Measurements from ENCODE around the gene WWOX. TPM values are rescaled to one million over a fixed set of nuclear protein-coding genes. Genes with fewer than 3 reads are reported as not detected.

WWOX gene
- total RNA-seq, 1 experiment from 2014 or later = 28.3 TPM

DNA sequence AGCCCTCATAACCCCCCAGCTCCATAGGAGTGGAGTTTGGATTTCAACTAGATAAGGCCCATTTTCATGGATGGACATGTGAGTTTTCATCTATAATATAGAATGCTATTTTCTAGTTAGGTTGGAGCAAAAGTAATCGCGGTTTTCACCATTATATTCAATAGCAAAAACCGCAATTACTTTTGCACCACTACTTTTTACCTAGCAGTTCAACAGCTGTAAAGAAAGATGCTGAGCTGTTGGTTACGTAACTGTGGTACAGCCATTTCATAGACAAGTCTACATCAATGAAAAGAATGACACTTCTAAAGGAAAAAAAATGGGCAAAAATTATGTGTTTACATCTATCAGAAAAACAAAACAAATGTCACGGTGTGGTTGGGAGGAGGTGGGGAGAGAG lies 993.4 kb downstream of the WWOX start:
- intact Hi-C loops (cut with micrococcal nuclease) = no loop called here
- no peak for ATAC-seq
- BruUV-seq (replicated peaks) = no TSS peak
- no peaks in the 10 kb centered on the region for H3K9me3 ChIP-seq (ENCODE audit: low read length)
- H3K27ac ChIP-seq (ENCODE audit: low read length) = no peak overlapping the region
- CTCF ChIA-PET = no interaction called here
- DNase-seq = no peak
- no peaks in the 10 kb centered on the region for H3K79me2 ChIP-seq (ENCODE audit: low read length)
- H3K9me2 ChIP-seq (replicated peaks; ENCODE audit: low read length) = no peaks in the 10 kb centered on the region
- H4K20me1 ChIP-seq (ENCODE audit: low read length) = no peaks in the 10 kb centered on the region
- POLR2A ChIA-PET (ENCODE audit: unreplicated experiment) = no interaction called here
- H3K4me2 ChIP-seq (ENCODE audit: low read length) = no peak overlapping the region
- H3K27me3 ChIP-seq (ENCODE audit: low read length) = no peaks in the 10 kb centered on the region
- TF ChIP-seq EZH2phosphoT487 (IDR thresholded peaks at IDR 0.05; ENCODE audit: borderline replicate concordance, low read length) = no peak
- no peak for TF ChIP-seq CTCF (conservative IDR thresholded peaks at IDR 0.05; ENCODE audit: low read depth, low read length)
- no peak for TF ChIP-seq EZH2 (IDR thresholded peaks at IDR 0.05; ENCODE audit: low read length, unreplicated experiment)
- no peak overlapping the region for H3K4me3 ChIP-seq (ENCODE audit: low read length)
- no peak overlapping the region for H2AFZ ChIP-seq (ENCODE audit: low read length)
- H3K9ac ChIP-seq (ENCODE audit: low read length) = no peak overlapping the region
- H3K36me3 ChIP-seq (ENCODE audit: low read depth, low read length) = no peaks in the 10 kb centered on the region
- no peaks in the 10 kb centered on the region for H3K4me1 ChIP-seq (ENCODE audit: insufficient read depth, low read length)
- no peaks in the 10 kb centered on the region for H3F3A ChIP-seq (ENCODE audit: low read length, unreplicated experiment)

DNA sequence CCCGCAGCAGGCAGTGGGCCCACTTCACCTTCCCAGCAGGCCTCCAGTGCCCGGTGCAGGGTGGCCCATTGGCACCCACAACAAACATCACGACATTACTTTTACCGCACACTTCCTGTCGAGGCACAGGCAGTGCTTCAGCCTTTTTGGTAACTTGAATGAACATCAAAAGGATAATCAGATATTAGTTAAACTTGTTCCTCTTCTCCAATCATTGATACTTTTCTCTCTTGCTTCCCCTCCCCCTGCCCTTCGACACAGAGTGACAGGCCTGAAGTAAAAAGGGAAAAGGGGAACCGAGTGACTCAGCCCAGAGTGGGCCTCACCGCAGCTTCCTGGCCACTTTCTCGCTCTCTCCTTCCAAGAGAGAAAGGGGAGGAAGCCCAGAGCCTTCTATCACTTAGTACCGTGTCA lies 994.1 kb downstream of the WWOX start:
- Histone ChIP-seq H3K9ac (ENCODE audit: low read length) (no peak overlapping the region), H3K4me1 (ENCODE audit: insufficient read depth, low read length) (no peaks in the 10 kb centered on the region), H3K79me2 (ENCODE audit: low read length) (no peaks in the 10 kb centered on the region), H3K9me2 (replicated peaks; ENCODE audit: low read length) (no peaks in the 10 kb centered on the region), H3K27me3 (ENCODE audit: low read length) (no peaks in the 10 kb centered on the region), H3K9me3 (ENCODE audit: low read length) (no peaks in the 10 kb centered on the region), H3K4me3 (ENCODE audit: low read length) (no peak overlapping the region), H2AFZ (ENCODE audit: low read length) (no peak overlapping the region), H3K27ac (ENCODE audit: low read length) (no peak overlapping the region), H3K36me3 (ENCODE audit: low read depth, low read length) (no peaks in the 10 kb centered on the region), H3F3A (ENCODE audit: low read length, unreplicated experiment) (no peaks in the 10 kb centered on the region), H4K20me1 (ENCODE audit: low read length) (no peaks in the 10 kb centered on the region), H3K4me2 (ENCODE audit: low read length) (no peak overlapping the region)
- POLR2A ChIA-PET (ENCODE audit: unreplicated experiment) = no interaction called here
- no peak for TF ChIP-seq CTCF (conservative IDR thresholded peaks at IDR 0.05; ENCODE audit: low read depth, low read length)
- no peak for TF ChIP-seq EZH2 (IDR thresholded peaks at IDR 0.05; ENCODE audit: low read length, unreplicated experiment)
- TF ChIP-seq EZH2phosphoT487 (IDR thresholded peaks at IDR 0.05; ENCODE audit: borderline replicate concordance, low read length) = no peak
- DNase-seq (no peak), ATAC-seq (no peak)
- no TSS peak for BruUV-seq (replicated peaks)
- intact Hi-C loops (cut with micrococcal nuclease) = no loop called here
- CTCF ChIA-PET = no interaction called here

GRCh38 chr16:79096246-79096645 lies 996.8 kb downstream of the WWOX start:
- TF ChIP-seq EZH2phosphoT487 (IDR thresholded peaks at IDR 0.05; ENCODE audit: borderline replicate concordance, low read length) (no peak), CTCF (conservative IDR thresholded peaks at IDR 0.05; ENCODE audit: low read depth, low read length) (no peak), EZH2 (IDR thresholded peaks at IDR 0.05; ENCODE audit: low read length, unreplicated experiment) (no peak)
- no peaks in the 10 kb centered on the region for H3K27me3 ChIP-seq (ENCODE audit: low read length)
- H3K36me3 ChIP-seq (ENCODE audit: low read depth, low read length) = no peaks in the 10 kb centered on the region
- no peaks in the 10 kb centered on the region for H3K79me2 ChIP-seq (ENCODE audit: low read length)
- H3K9me3 ChIP-seq (ENCODE audit: low read length) = no peaks in the 10 kb centered on the region
- no peak for DNase-seq
- no peak overlapping the region for H3K4me2 ChIP-seq (ENCODE audit: low read length)
- intact Hi-C loops (cut with micrococcal nuclease) = no loop called here
- no peak for ATAC-seq
- no peak overlapping the region for H3K4me3 ChIP-seq (ENCODE audit: low read length)
- no peak overlapping the region for H3K27ac ChIP-seq (ENCODE audit: low read length)
- no peaks in the 10 kb centered on the region for H4K20me1 ChIP-seq (ENCODE audit: low read length)
- no peak overlapping the region for H2AFZ ChIP-seq (ENCODE audit: low read length)
- CTCF ChIA-PET = no interaction called here
- no TSS peak for BruUV-seq (replicated peaks)
- H3K9ac ChIP-seq (ENCODE audit: low read length) = no peak overlapping the region
- no peaks in the 10 kb centered on the region for H3F3A ChIP-seq (ENCODE audit: low read length, unreplicated experiment)
- POLR2A ChIA-PET (ENCODE audit: unreplicated experiment) = no interaction called here
- no peaks in the 10 kb centered on the region for H3K4me1 ChIP-seq (ENCODE audit: insufficient read depth, low read length)
- no peaks in the 10 kb centered on the region for H3K9me2 ChIP-seq (replicated peaks; ENCODE audit: low read length)
